Loucy (cell line): ENCODE data around the gene FANCE.

Experiments used
- EZH2phosphoT487 ChIP-seq: fragments of 200-600 bp; IDR thresholded peaks from 2 replicates; pipeline ENCODE4 v1.6.1; 2018; ENCODE audit warnings: antibody characterized with exemption, mild to moderate bottlenecking, moderate library complexity, borderline replicate concordance
- TF ChIP-seq, protein P1 (sequence below): fragments of 200-600 bp; sonication (generic); conservative IDR thresholded peaks from 2 replicates; pipeline ENCODE4 v1.5.1; 2014; ENCODE audit warnings: mild to moderate bottlenecking, antibody characterized with exemption, low read length

DNA sequence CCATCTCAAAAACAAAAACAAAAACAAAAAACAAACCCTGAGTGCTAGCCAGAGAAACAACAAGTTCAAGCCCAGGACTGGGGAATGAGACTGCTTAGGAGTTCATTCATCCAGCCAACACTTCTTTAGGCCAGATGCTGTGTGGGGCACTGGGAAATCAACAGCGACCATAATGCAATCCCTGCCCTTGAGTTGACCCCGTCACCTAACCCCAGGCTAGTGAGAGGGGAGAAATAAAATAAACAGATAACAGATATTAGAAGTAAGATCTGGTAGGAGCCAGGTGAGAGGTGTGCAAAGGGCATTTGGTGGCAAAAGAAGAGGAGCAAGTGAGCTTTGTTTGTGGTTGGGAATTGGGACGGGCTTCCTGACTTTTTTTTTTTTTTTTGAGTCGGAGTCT is 11.2 kb downstream of the FANCE start:
- TF ChIP-seq, protein P1, sequence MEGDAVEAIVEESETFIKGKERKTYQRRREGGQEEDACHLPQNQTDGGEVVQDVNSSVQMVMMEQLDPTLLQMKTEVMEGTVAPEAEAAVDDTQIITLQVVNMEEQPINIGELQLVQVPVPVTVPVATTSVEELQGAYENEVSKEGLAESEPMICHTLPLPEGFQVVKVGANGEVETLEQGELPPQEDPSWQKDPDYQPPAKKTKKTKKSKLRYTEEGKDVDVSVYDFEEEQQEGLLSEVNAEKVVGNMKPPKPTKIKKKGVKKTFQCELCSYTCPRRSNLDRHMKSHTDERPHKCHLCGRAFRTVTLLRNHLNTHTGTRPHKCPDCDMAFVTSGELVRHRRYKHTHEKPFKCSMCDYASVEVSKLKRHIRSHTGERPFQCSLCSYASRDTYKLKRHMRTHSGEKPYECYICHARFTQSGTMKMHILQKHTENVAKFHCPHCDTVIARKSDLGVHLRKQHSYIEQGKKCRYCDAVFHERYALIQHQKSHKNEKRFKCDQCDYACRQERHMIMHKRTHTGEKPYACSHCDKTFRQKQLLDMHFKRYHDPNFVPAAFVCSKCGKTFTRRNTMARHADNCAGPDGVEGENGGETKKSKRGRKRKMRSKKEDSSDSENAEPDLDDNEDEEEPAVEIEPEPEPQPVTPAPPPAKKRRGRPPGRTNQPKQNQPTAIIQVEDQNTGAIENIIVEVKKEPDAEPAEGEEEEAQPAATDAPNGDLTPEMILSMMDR = no peak
- TF ChIP-seq EZH2phosphoT487 = no peak
